ENCODE data around the gene LY6G6D. TPM values are rescaled to one million over a fixed set of nuclear protein-coding genes. Genes with fewer than 3 reads are reported as not detected.
"Not testable (repeated sequence)": the region's sequence is repeated elsewhere in the genome, so short reads cannot be mapped to it uniquely, and the experiment has no call there.

Gene LY6G6D
- total RNA-seq, 1 donor from 2014 or later, result not detected

- intact Hi-C loops (cut with DNase I), result loop anchor here (1.0 to 2.0 kb wide), 4 partner anchors 26 to 160 kb away; partner anchors contain the start of genes CLIC1, CSNK2B, DDAH2 and NEU1
- Histone ChIP-seq H3K9me3 (no peaks in the 10 kb centered on the region), H3K36me3 (peaks cover 12 to 20% of the 10 kb centered on the region in 2 donors), H3K27me3 (no peaks in the 10 kb centered on the region), H3K4me3 (peak within 1 kb of the TSS; percentile 72 to 78), H3K4me1 (peaks cover 13 to 21% of the 10 kb centered on the region in 2 donors), H3K27ac (peak within 1 kb of the TSS; percentile 92 to 97)
- TF ChIP-seq, protein P1, sequence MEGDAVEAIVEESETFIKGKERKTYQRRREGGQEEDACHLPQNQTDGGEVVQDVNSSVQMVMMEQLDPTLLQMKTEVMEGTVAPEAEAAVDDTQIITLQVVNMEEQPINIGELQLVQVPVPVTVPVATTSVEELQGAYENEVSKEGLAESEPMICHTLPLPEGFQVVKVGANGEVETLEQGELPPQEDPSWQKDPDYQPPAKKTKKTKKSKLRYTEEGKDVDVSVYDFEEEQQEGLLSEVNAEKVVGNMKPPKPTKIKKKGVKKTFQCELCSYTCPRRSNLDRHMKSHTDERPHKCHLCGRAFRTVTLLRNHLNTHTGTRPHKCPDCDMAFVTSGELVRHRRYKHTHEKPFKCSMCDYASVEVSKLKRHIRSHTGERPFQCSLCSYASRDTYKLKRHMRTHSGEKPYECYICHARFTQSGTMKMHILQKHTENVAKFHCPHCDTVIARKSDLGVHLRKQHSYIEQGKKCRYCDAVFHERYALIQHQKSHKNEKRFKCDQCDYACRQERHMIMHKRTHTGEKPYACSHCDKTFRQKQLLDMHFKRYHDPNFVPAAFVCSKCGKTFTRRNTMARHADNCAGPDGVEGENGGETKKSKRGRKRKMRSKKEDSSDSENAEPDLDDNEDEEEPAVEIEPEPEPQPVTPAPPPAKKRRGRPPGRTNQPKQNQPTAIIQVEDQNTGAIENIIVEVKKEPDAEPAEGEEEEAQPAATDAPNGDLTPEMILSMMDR (IDR thresholded peaks at IDR 0.05), result no peak
- peak; percentile 97 to 100 for DNase-seq (ENCODE audit: low spot score in 2 of 2)
Measured at GRCh38 chr6:31702819-31703716, 12.1 kb upstream of the LY6G6D start, which contains the start of gene ABHD16A. Gene ABHD16A, minus strand, starts transcription at chr6:31703324. Its CDS starts 43 bp downstream, at chr6:31703281.

DNA sequence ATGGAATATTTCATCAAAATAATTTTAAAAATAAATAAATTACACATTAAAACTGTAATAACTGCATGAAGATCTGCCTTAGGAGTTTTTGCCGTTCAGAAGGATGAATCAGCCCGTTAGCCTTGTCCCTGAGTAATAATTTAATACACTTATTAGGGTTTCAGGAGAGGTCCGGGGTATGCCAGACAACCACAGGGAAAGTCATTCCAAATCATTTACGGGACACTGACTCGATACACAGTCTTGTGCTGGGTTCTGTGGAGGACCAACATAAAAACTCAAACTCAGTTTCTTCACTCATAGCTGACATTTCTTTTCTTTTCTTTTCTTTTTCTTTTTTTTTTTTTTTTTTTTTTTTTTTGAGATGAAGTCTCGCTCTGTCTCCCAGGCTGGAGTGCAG, 9.2 kb upstream of the LY6G6D start:
- Histone ChIP-seq H3K4me3 (no peak overlapping the region), H3K9me3 (no peaks in the 10 kb centered on the region), H3K27ac (no peak overlapping the region), H3K36me3 (no peaks in the 10 kb centered on the region), H3K27me3 (no peaks in the 10 kb centered on the region), H3K4me1 (peaks cover 11 to 18% of the 10 kb centered on the region in 2 donors)
- no peak for DNase-seq (ENCODE audit: low spot score in 2 of 2)
- intact Hi-C loops (cut with DNase I), result no loop called here
- TF ChIP-seq, protein P1 (IDR thresholded peaks at IDR 0.05), result no peak

GRCh38 chr6:31706599-31706998, 8.5 kb upstream of the LY6G6D start, which contains the start of gene LY6G6F:
Gene LY6G6F, plus strand, starts transcription at chr6:31706866. Its CDS starts 41 bp downstream, at chr6:31706907.
- no peak for DNase-seq (ENCODE audit: low spot score in 2 of 2)
- TF ChIP-seq, protein P1 (IDR thresholded peaks at IDR 0.05), result no peak
- Histone ChIP-seq H3K36me3 (no peaks in the 10 kb centered on the region), H3K4me3 (no peak within 1 kb of the TSS), H3K27me3 (no peaks in the 10 kb centered on the region), H3K27ac (no peak within 1 kb of the TSS), H3K4me1 (peaks cover 6 to 11% of the 10 kb centered on the region in 2 donors), H3K9me3 (no peaks in the 10 kb centered on the region)
- intact Hi-C loops (cut with DNase I), result no loop called here

GRCh38 chr6:31707701-31708100, 7.4 kb upstream of the LY6G6D start:
- H3K4me1 ChIP-seq, result peaks cover 0 to 7% of the 10 kb centered on the region in 2 donors

GRCh38 chr6:31708224-31708623, 6.9 kb upstream of the LY6G6D start:
- intact Hi-C loops (cut with DNase I), result no loop called here
- TF ChIP-seq, protein P1 (IDR thresholded peaks at IDR 0.05), result no peak

More at GRCh38 chr6:31707701-31708100, 7.4 kb upstream of the LY6G6D start:
- DNase-seq (ENCODE audit: low spot score in 2 of 2), result no peak
- intact Hi-C loops (cut with DNase I), result no loop called here
- no peak overlapping the region for H3K4me3 ChIP-seq
- no peak overlapping the region for H3K27ac ChIP-seq
- TF ChIP-seq, protein P1 (IDR thresholded peaks at IDR 0.05), result no peak
- H3K36me3 ChIP-seq, result no peaks in the 10 kb centered on the region
- no peaks in the 10 kb centered on the region for H3K27me3 ChIP-seq
- H3K9me3 ChIP-seq, result no peaks in the 10 kb centered on the region

GRCh38 chr6:31709157-31709556, 6.0 kb upstream of the LY6G6D start:
- DNase-seq (ENCODE audit: low spot score in 2 of 2); intact Hi-C loops (cut with DNase I); H3K9me3 ChIP-seq; H3K27me3 ChIP-seq; H3K36me3 ChIP-seq; H3K4me3 ChIP-seq; H3K4me1 ChIP-seq; H3K27ac ChIP-seq: not testable (repeated sequence)

More at GRCh38 chr6:31708224-31708623, 6.9 kb upstream of the LY6G6D start:
- H3K9me3 ChIP-seq, result no peaks in the 10 kb centered on the region
- no peaks in the 10 kb centered on the region for H3K36me3 ChIP-seq
- no peak overlapping the region for H3K27ac ChIP-seq
- no peaks in the 10 kb centered on the region for H3K27me3 ChIP-seq
- DNase-seq (ENCODE audit: low spot score in 2 of 2), result no peak
- peaks cover 0 to 7% of the 10 kb centered on the region in 2 donors for H3K4me1 ChIP-seq
- H3K4me3 ChIP-seq, result no peak overlapping the region

Data from ascending aorta (tissue), 2 donors.